Heart right ventricle (tissue), 16 donors: ENCODE data around the gene MAPKAP1. TPM values are rescaled to one million over a fixed set of nuclear protein-coding genes. Genes with fewer than 3 reads are reported as not detected.

Experiments
- ATAC-seq, 8 donors: fragments of 200-7000 bp; cut with Tn5 transposase; one replicate each; pipeline ENCODE4 v1.9.1; 2020; ENCODE audit warnings: mild to moderate bottlenecking in 8 of 8, moderate library complexity in 8 of 8, moderate number of reproducible peaks in 1 of 8
- DNase-seq, 2 donors: peaks; one replicate each; pipeline ENCODE4 v3.0.0-alpha.2; 2020
- H3K27ac ChIP-seq, 10 donors: fragments of 200-600 bp; sonication (generic) in 2 of 10; one replicate each; pipeline versions ENCODE4 v1.5.0 to v1.8.0; 2020 to 2022; ENCODE audit warnings: mild to moderate bottlenecking in 3 of 10
- H3K27me3 ChIP-seq, 7 donors: fragments of 200-600 bp; one replicate each; pipeline ENCODE4 v1.8.0; 2021 to 2022; ENCODE audit warnings: mild to moderate bottlenecking in 2 of 7
- H3K36me3 ChIP-seq, 9 donors: fragments of 200-600 bp; sonication (generic) in 1 of 9; one replicate each; pipeline versions ENCODE4 v1.5.0 to v1.8.0; 2020 to 2022; ENCODE audit warnings: mild to moderate bottlenecking in 2 of 9
- H3K4me1 ChIP-seq, 9 donors: fragments of 200-600 bp; sonication (generic) in 1 of 9; one replicate each; pipeline versions ENCODE4 v1.5.0 to v1.8.0; 2020 to 2022; ENCODE audit warnings: mild to moderate bottlenecking in 4 of 9
- H3K4me3 ChIP-seq, 10 donors: fragments of 200-600 bp; sonication (generic) in 2 of 10; one replicate each; pipeline versions ENCODE4 v1.5.0 to v1.8.0; 2020 to 2022; ENCODE audit warnings: mild to moderate bottlenecking in 7 of 10, moderate library complexity in 2 of 10
- H3K9me3 ChIP-seq, 11 donors: fragments of 200-600 bp in 10 of 11; sonication (generic) in 2 of 11; one replicate each; pipeline versions ENCODE4 v1.5.0 to v1.8.0; 2013 to 2022; ENCODE audit warnings: mild to moderate bottlenecking in 2 of 11, control low read depth in 1 of 11, moderate library complexity in 1 of 11
- CTCF ChIP-seq, 9 donors: fragments of 200-600 bp; sonication (generic) in 2 of 9; IDR thresholded peaks; one replicate each; pipeline versions ENCODE4 v1.5.0 to v1.8.0; 2021 to 2022; ENCODE audit warnings: antibody characterized with exemption in 9 of 9, mild to moderate bottlenecking in 5 of 9, moderate library complexity in 1 of 9
- WGBS, 2 donors: extraction: QIAGEN DNeasy Blood & Tissue Kit; methylation state at CpG; one replicate each; pipeline ENCODE4 v1.1.7; 2013; ENCODE audit warnings: inconsistent platforms in 1 of 2; 5-methylcytosine and 5-hydroxymethylcytosine counted together
- intact Hi-C, 10 donors: fragments of 100-400 bp; cut with DNase I; formaldehyde crosslinking; loops; one replicate each; pipeline versions ENCODE4 v1.11.1 to v1.14.2; 2022
- polyA plus RNA-seq, 2 donors: library from polyadenylated mRNA; stranded (reverse); fragments of 200-250 nt; gene quantifications; one replicate each; pipeline ENCODE4 v1.2.3, GENCODE V29; 2013
- total RNA-seq, 10 donors: library from RNA; stranded (reverse); fragmentation: NEBNext Ultra II Directional in 3 of 10; extraction: Animal tissue kit (Norgen Biotek cat#: 25700) in 3 of 10; gene quantifications; one replicate each; pipeline versions ENCODE4 v1.2.1 to v1.2.4, GENCODE V29; 2021 to 2023
- donor health status: Arrhythmogenic right ventricular cardiomyopathy.
- donor health status: ischemic (EF 13 %, LVEDD 7.1; RV severe dilation, severe dysfunction).
- donor health status: healthy with polysubstance abuse.
- donor health status: DM: no; HTN: yes; CAD: no.
- donor health status: DM: no; HTN: no; CAD: no.
- donor health status: ischemic (EF 25% LVEDD 6.9; RV normal size, moderate dysfunction).
- donor health status: ischemic (EF 25% LVEDD 5.7; RV mildly dilated, moderate dysfunction).
- donor health status: healthy.
- donor health status: DM: yes; HTN: yes; CAD: no.
- donor health status: Ischemic cardiomyopathy.
- donor health status: ischemic (EF 35%, LVEDD 5.7; RV mildly dilated, moderate dysfunction).
- donor health status: nonischemic (EF 11% LVEDD 7.7; RV severe dilation, severe dysfunction).
- donor health status: DM: yes; HTN: yes; CAD: no.
- donor health status: PGD.
- donor health status: ischemic (EF 29% LVEDD 5.4; RV normal size, mild dysfunction).
- donor health status: nonischemic (EF 23%, LVEDD 6.1; RV moderate dilation, normal function).

Gene MAPKAP1
- total and polyA plus RNA-seq, 12 donors: 102 to 143 (median 116) TPM

- H3K4me3 ChIP-seq: peak overlapping the region in 7 of 10 donors; percentile 29 to 94 (median 90)
- peaks cover 8 to 62% (median 46%) of the 10 kb centered on the region in 9 donors for H3K4me1 ChIP-seq
- TF ChIP-seq CTCF (IDR thresholded peaks at IDR 0.05): no peak
- no peak for DNase-seq
- ATAC-seq: no peak
- no peaks in the 10 kb centered on the region for H3K9me3 ChIP-seq
- intact Hi-C loops: loop anchor here in 6 of 10 donors (2.0 to 10.0 kb wide), 10 partner anchors 43 to 195 kb away; partner anchors contain the start of gene MAPKAP1 (in 2 of the 6)
- no peaks in the 10 kb centered on the region for H3K27me3 ChIP-seq
- peaks cover 0 to 7% (median 0%) of the 10 kb centered on the region in 9 donors for H3K36me3 ChIP-seq
- WGBS, 2 donors: 59 to 62% methylated on average over 4 of the region's 4 CpGs
- H3K27ac ChIP-seq: peak overlapping the region in 9 of 10 donors; percentile 6 to 91 (median 40)
These were observed 43.1 kb upstream of the MAPKAP1 start for GRCh38 chr9:125749951-125750626.

- intact Hi-C loops: loop anchor here in 4 of 10 donors (5.0 to 10.0 kb wide), 5 partner anchors 42 to 195 kb away; partner anchors contain the start of gene MAPKAP1 (in 2 of the 4)
- peak overlapping the region in 9 of 10 donors; percentile 79 to 94 (median 92) for H3K4me3 ChIP-seq
- ATAC-seq (no peak), DNase-seq (no peak)
- peaks cover 0 to 7% (median 0%) of the 10 kb centered on the region in 9 donors for H3K36me3 ChIP-seq
- H3K4me1 ChIP-seq: peaks cover 8 to 58% (median 45%) of the 10 kb centered on the region in 9 donors
- WGBS, 2 donors: 64 to 76% methylated on average over 4 of the region's 4 CpGs
- no peaks in the 10 kb centered on the region for H3K27me3 ChIP-seq
- peak overlapping the region in 6 of 10 donors; percentile 45 to 94 (median 84) for H3K27ac ChIP-seq
- no peaks in the 10 kb centered on the region for H3K9me3 ChIP-seq
- no peak for TF ChIP-seq CTCF (IDR thresholded peaks at IDR 0.05)
These were observed 42.4 kb upstream of the MAPKAP1 start for GRCh38 chr9:125749287-125749935.

- H3K9me3 ChIP-seq: no peaks in the 10 kb centered on the region
- peaks cover 0 to 7% (median 0%) of the 10 kb centered on the region in 9 donors for H3K36me3 ChIP-seq
- intact Hi-C loops: loop anchor here in 4 of 10 donors (5.0 to 10.0 kb wide), 5 partner anchors 41 to 194 kb away; partner anchors contain the start of gene MAPKAP1 (in 2 of the 4)
- 6 to 7% methylated on average over 30 of the region's 30 CpGs for WGBS, 2 donors
- peak overlapping the region; percentile 79 to 94 (median 91) for H3K4me3 ChIP-seq
- no peak for TF ChIP-seq CTCF (IDR thresholded peaks at IDR 0.05)
- ATAC-seq (no peak), DNase-seq (peak in 1 of 2 donors; percentile 13)
- H3K27ac ChIP-seq: peak overlapping the region; percentile 68 to 94 (median 88)
- H3K4me1 ChIP-seq: peaks cover 8 to 51% (median 45%) of the 10 kb centered on the region in 9 donors
- no peaks in the 10 kb centered on the region for H3K27me3 ChIP-seq
These were observed 41.6 kb upstream of the MAPKAP1 start for GRCh38 chr9:125748446-125749099.
